Vagina (tissue), 2 donors: ENCODE data around the gene SEPHS1. TPM values are rescaled to one million over a fixed set of nuclear protein-coding genes. Genes with fewer than 3 reads are reported as not detected.

Experiments
- DNase-seq, 2 donors: peaks; one replicate each; pipeline ENCODE4 v3.0.0-alpha.2; 2017; ENCODE audit errors: extremely low spot score in 2 of 2
- H3K27ac ChIP-seq: fragments of 200-600 bp; sonication (generic); one replicate; pipeline ENCODE4 v1.5.1; 2019
- H3K27me3 ChIP-seq: fragments of 200-600 bp; sonication (generic); one replicate; pipeline ENCODE4 v1.5.1; 2019
- H3K36me3 ChIP-seq, 2 donors: fragments of 200-600 bp; sonication (generic); one replicate each; pipeline ENCODE4 v1.5.1; 2017 to 2019
- H3K4me1 ChIP-seq: fragments of 200-600 bp; sonication (generic); one replicate; pipeline ENCODE4 v1.5.1; 2019
- H3K4me3 ChIP-seq, 2 donors: fragments of 200-600 bp; sonication (generic); 1 replicate in 1 of 2; 2 replicates in 1 of 2; pipeline ENCODE4 v1.5.1; 2016 to 2019
- H3K9me3 ChIP-seq: fragments of 200-600 bp; sonication (generic); one replicate; pipeline ENCODE4 v1.5.1; 2019
- CTCF ChIP-seq, 3 experiments: fragments of 450-650 bp in 2 of 3; fragments of 200-600 bp in 1 of 3; sonication (generic) in 1 of 3; IDR thresholded peaks; one replicate each; pipeline ENCODE4 v1.5.1; 2017 to 2019; ENCODE audit warnings: antibody characterized with exemption in 3 of 3, mild to moderate bottlenecking in 2 of 3, moderate library complexity in 2 of 3
- POLR2A ChIP-seq, 2 donors: fragments of 450-650 bp; IDR thresholded peaks; one replicate each; pipeline ENCODE4 v1.6.1; 2017; ENCODE audit warnings: antibody characterized with exemption in 2 of 2, mild to moderate bottlenecking in 2 of 2, moderate library complexity in 2 of 2
- POLR2AphosphoS5 ChIP-seq, 2 donors: sonication (generic); formaldehyde crosslinking; IDR thresholded peaks; one replicate each; pipeline ENCODE4 v1.9.0; 2017; ENCODE audit warnings: antibody characterized with exemption in 2 of 2, mild to moderate bottlenecking in 2 of 2, low read depth in 1 of 2; ENCODE audit not compliant: insufficient read depth in 1 of 2
- intact Hi-C: fragments of 100-400 bp; cut with DNase I; formaldehyde crosslinking; loops from one replicate; pipeline ENCODE4 v1.15.1; 2023
- total RNA-seq: library from RNA; depleted of rRNA; stranded (reverse); fragments of >200 nt; gene quantifications from one replicate; pipeline ENCODE4 v1.2.3, GENCODE V29; 2016

Gene SEPHS1
- total RNA-seq, 1 donor from 2014 or later: 26.8 TPM

- no peaks in the 10 kb centered on the region for H3K27me3 ChIP-seq
- intact Hi-C loops: no loop called here
- H3K4me1 ChIP-seq: no peaks in the 10 kb centered on the region
- H3K4me3 ChIP-seq: no peak overlapping the region
- no peak for DNase-seq
- H3K9me3 ChIP-seq: no peaks in the 10 kb centered on the region
- H3K36me3 ChIP-seq: peaks cover 0 to 63% of the 10 kb centered on the region in 2 donors
- no peak overlapping the region for H3K27ac ChIP-seq
- TF ChIP-seq POLR2A (IDR thresholded peaks at IDR 0.05): no peak
- TF ChIP-seq CTCF (IDR thresholded peaks at IDR 0.05): no peak
- TF ChIP-seq POLR2AphosphoS5 (IDR thresholded peaks at IDR 0.05; ENCODE audit: insufficient read depth in 1 of 2, low read depth in 1 of 2): no peak
Measured at GRCh38 chr10:13322615-13323148, 25.4 kb downstream of the SEPHS1 start.

- Histone ChIP-seq H3K9me3 (no peaks in the 10 kb centered on the region), H3K4me3 (no peak overlapping the region), H3K36me3 (peaks cover 0 to 57% of the 10 kb centered on the region in 2 donors), H3K27me3 (no peaks in the 10 kb centered on the region), H3K27ac (no peak overlapping the region), H3K4me1 (no peaks in the 10 kb centered on the region)
- no peak for DNase-seq
- TF ChIP-seq CTCF (IDR thresholded peaks at IDR 0.05): no peak
- no peak for TF ChIP-seq POLR2AphosphoS5 (IDR thresholded peaks at IDR 0.05; ENCODE audit: insufficient read depth in 1 of 2, low read depth in 1 of 2)
- no peak for TF ChIP-seq POLR2A (IDR thresholded peaks at IDR 0.05)
- intact Hi-C loops: no loop called here
Measured at GRCh38 chr10:13321576-13321975, 26.5 kb downstream of the SEPHS1 start.

- intact Hi-C loops: no loop called here
- no peaks in the 10 kb centered on the region for H3K9me3 ChIP-seq
- H3K4me3 ChIP-seq: no peak overlapping the region
- H3K27me3 ChIP-seq: no peaks in the 10 kb centered on the region
- no peak for TF ChIP-seq POLR2AphosphoS5 (IDR thresholded peaks at IDR 0.05; ENCODE audit: insufficient read depth in 1 of 2, low read depth in 1 of 2)
- no peak for TF ChIP-seq CTCF (IDR thresholded peaks at IDR 0.05)
- TF ChIP-seq POLR2A (IDR thresholded peaks at IDR 0.05): no peak
- no peak overlapping the region for H3K27ac ChIP-seq
- no peak for DNase-seq
- H3K4me1 ChIP-seq: no peaks in the 10 kb centered on the region
- peaks cover 0 to 43% of the 10 kb centered on the region in 2 donors for H3K36me3 ChIP-seq
Measured at GRCh38 chr10:13319166-13319565, 28.9 kb downstream of the SEPHS1 start.

- TF ChIP-seq POLR2AphosphoS5 (IDR thresholded peaks at IDR 0.05; ENCODE audit: insufficient read depth in 1 of 2, low read depth in 1 of 2) (no peak), POLR2A (IDR thresholded peaks at IDR 0.05) (no peak), CTCF (IDR thresholded peaks at IDR 0.05) (no peak)
- H3K36me3 ChIP-seq: peaks cover 0 to 32% of the 10 kb centered on the region in 2 donors
- no peak for DNase-seq
Measured at GRCh38 chr10:13317474-13317873, 30.6 kb downstream of the SEPHS1 start.

GRCh38 chr10:13316635-13317311 is 31.3 kb downstream of the SEPHS1 start:
- Histone ChIP-seq H3K4me3 (no peak overlapping the region), H3K36me3 (peaks cover 0 to 26% of the 10 kb centered on the region in 2 donors), H3K27me3 (no peaks in the 10 kb centered on the region), H3K9me3 (no peaks in the 10 kb centered on the region), H3K27ac (no peak overlapping the region), H3K4me1 (no peaks in the 10 kb centered on the region)
- DNase-seq: no peak
- intact Hi-C loops: no loop called here
- no peak for TF ChIP-seq POLR2AphosphoS5 (IDR thresholded peaks at IDR 0.05; ENCODE audit: insufficient read depth in 1 of 2, low read depth in 1 of 2)
- no peak for TF ChIP-seq CTCF (IDR thresholded peaks at IDR 0.05)
- TF ChIP-seq POLR2A (IDR thresholded peaks at IDR 0.05): no peak

More at GRCh38 chr10:13317474-13317873, 30.6 kb downstream of the SEPHS1 start:
- Histone ChIP-seq H3K4me3 (no peak overlapping the region), H3K4me1 (no peaks in the 10 kb centered on the region), H3K9me3 (no peaks in the 10 kb centered on the region), H3K27ac (no peak overlapping the region), H3K27me3 (no peaks in the 10 kb centered on the region)
- intact Hi-C loops: no loop called here
